Central memory CD4-positive, alpha-beta T cell (primary cell): ENCODE results near the gene CERS6.

Experiments used
- DNase-seq: peaks from one replicate; pipeline ENCODE4 v3.0.0; 2022

CERS6 gene

GRCh38 chr2:168710754-168711467 lies 254.8 kb downstream of the CERS6 start:
- DNase-seq, result no peak

- DNase-seq, result peak; percentile 4
These were observed 256.0 kb downstream of the CERS6 start for GRCh38 chr2:168712053-168712452.

DNA sequence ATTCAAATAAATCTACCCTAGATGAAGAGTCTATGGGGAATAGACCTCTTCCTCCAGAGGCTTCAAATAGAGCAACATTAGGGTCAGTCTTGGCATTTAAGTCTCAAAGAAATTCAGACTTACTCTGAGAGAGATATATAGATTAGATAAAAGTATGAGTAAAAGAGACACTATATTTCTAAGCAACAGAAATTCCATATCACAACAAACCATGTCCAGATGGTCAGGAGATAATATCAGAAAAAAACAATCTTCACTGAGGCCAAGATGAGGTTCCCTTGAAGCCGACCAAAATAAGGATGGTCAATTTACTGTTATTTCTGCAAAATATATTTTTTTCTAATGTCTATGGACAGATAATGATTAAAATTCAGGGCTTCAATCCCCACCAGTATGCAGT lies 257.3 kb downstream of the CERS6 start:
- no peak for DNase-seq

DNA sequence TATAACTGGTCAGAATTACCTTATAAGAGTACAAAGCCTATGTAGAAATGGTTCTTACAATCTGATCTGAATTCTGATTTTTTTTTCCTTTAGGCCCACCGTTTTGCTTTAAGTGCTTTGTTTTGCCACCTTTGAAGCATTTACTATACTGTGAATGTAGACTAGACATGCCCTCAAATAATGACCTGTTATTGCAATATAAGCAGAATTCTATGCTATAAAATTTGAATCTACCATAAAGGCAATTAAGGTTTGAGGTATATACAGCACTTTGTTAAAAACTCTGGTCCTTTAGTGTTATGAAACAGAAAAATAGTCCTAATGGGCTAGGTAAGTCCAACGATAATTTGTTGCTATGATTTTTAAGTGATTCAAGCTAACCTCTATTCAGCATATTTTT lies 259.8 kb downstream of the CERS6 start:
- DNase-seq, result no peak

- DNase-seq, result no peak
These were observed 260.8 kb downstream of the CERS6 start for GRCh38 chr2:168716839-168717238.

DNA sequence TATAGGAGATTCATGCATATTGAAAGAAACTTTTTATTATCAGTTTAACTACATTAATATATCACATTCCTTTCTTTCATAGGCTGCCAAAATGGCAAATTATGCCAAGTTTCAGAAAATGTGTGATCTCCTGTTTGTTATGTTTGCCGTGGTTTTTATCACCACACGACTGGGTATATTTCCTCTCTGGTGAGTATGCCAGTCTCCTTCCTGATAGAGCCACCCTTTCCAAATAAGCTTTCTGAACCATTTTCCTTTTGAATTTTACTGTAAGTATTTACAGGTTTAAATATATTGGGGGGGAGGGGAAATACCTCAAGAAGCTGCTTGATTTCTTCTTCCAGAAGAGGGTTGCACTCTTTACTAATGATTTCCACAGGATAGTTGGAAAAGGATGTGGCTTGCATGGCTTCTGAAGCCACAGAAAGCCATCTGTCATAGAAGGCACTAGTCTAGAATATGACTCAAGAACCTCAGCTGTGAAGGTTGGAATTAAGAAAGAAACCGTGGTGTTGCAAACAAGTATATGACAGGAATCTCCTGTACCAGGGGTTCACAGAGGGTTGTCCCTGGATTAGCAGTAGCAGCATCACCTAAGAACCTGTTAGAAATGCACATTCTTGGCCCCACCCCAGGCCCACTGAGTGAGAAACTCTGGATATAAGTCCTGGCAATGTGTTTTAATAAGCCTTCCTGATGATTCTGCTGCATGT lies 261.9 kb downstream of the CERS6 start:
- DNase-seq, result no peak

- no peak for DNase-seq
These were observed 262.6 kb downstream of the CERS6 start for GRCh38 chr2:168718622-168719021.

GRCh38 chr2:168719446-168719845 lies 263.4 kb downstream of the CERS6 start:
- no peak for DNase-seq

DNA sequence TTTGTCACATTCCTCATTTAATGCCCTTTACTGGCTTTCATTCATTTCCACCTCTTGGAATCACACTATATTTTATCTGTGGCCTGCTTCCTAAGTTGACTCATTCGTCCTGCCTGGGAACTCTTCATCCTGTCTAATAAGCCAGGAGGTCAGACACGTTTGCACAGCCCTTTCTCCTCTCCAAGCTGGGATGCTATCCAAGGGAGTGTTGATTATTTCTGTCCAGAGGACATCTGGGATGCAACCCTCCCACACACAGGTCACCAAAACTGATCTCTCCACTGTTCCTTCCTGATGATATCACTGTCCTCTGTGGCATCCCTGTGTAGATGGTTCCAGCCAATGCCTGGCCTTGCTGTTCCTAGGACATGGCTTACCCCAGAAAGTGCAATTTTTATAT lies 266.5 kb downstream of the CERS6 start:
- DNase-seq, result no peak

DNA sequence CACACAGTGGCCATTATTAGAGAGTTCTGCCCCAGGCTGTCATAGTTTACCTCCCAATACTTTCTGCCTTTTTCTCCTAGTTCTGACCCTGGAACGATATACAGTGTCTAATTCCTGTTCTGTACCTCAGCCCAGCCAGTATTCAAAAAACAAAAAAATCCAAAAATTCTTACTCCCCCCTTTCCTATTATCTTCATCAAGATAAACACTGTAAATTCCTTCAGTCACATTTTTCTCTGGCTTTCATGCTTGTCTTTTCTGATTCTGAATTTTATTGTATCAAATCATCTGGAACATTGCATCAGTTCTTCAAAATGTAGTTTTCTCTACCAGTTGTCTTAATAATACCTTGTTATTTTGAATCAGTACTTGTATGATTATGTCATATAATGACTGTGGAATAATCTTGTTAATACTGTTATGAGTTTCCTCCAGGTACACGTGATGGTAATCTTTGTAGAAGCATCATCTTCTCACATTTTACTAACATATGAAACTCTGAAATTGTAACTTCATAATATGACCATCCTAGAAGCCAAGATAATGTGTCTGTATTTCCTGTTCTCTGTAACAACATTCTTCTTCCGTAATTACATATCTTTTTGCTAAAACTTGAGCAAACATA lies 267.3 kb downstream of the CERS6 start:
- DNase-seq, result no peak

- no peak for DNase-seq
These were observed 270.3 kb downstream of the CERS6 start for GRCh38 chr2:168726375-168726774.

DNA sequence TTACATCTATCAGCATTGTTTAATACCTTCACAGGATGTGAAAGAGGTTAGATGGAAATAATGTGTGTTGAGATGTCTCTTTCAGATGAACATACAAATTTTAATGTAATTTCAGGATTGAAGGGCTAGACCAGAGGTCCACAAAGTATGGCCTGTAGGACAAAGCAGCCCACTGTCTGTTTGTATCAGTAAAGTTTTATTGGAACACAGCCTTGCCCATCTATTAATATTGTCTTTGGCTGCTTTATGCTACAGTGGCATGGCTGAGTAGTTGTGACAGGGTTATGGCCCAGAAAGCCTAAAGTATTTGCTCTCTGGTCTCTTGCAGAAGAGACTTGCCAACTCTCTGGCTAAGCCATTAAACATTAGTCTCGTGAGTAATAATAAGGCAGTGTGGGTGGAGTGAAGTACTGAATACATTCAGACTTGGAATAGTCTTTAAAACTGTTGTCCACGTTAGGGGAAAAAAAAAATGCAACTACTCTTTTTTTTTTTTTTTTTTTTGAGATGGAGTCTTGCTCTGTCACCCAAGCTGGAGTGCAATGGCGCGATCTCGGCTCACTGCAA lies 271.9 kb downstream of the CERS6 start:
- DNase-seq, result no peak

- no peak for DNase-seq
These were observed 273.4 kb downstream of the CERS6 start for GRCh38 chr2:168729455-168729854.

DNA sequence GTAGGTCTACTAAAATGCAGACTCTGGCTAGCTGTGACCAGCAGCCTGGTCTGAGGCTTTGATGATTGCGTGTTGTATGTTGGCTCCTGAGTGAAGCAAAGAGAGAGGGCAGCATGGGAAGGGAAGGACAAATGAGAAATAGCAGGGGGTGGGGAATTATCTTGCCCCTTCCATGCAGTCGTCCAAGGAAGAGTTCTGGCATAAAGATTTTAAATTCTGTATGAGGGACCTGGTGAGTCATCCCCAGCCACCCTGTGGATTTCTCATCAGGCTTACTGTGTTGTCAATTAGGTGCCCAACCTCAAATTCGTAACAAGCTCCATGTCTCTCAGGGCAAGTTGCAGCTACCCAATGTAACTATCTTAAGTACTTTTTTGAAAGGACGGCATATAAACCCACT lies 274.3 kb downstream of the CERS6 start:
- no peak for DNase-seq

DNA sequence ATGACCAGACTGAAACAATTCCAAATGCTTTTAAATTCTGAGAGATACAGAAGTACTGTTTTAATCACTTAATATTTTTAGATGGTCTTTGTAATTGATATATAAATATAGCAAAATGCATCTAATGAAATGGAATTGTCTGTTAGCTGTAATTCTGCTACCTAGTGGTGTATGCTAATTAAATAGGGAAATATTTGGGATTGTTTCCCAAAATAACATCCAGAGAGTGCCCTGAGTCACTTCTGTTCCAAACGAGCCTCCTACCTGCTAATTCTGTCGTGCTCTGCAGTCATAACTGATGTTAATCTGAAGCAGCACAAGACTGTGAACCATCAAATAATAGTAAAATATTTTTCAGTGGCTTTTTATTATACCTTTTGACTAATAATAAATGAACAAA lies 274.9 kb downstream of the CERS6 start:
- no peak for DNase-seq

DNA sequence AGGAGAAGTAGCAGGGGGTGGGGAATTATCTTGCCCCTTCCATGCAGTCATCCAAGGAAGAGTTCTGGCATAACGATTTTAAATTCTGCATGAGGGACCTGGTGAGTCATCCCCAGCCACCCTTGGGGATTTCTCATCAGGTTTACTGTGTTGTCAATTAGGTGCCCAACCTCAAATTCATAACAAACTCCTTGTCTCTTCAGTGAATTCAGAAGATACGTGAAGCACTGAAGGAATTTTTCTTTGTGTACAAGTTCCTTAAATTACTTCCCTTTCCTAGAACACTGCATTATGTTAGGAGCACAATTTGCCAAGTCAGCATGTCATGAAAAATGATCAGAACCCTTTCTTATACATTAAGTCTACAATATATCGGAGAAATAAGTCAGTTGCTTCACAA lies 275.5 kb downstream of the CERS6 start:
- DNase-seq, result no peak

GRCh38 chr2:168732100-168732499 lies 276.0 kb downstream of the CERS6 start:
- DNase-seq, result no peak

DNA sequence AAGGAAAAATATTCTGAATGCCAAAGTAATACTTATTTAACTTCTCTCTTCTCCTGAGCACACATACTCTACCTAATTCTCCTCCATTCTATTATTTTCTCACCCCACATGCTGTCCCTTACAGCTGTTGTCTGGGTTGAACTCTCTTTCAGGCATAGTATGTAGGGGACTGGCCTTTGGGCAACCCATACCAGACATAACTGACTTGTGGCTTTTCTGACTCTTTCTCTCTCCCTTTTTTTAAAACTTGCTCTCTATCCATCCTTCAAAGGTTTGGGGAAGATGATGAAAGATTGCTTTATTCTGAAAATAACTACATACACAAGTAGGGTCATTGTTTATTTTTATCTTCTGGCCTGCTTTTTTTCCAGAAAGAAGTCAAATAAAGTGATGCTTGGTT lies 276.4 kb downstream of the CERS6 start:
- DNase-seq, result no peak

GRCh38 chr2:168734199-168734760 lies 278.2 kb downstream of the CERS6 start:
- no peak for DNase-seq

DNA sequence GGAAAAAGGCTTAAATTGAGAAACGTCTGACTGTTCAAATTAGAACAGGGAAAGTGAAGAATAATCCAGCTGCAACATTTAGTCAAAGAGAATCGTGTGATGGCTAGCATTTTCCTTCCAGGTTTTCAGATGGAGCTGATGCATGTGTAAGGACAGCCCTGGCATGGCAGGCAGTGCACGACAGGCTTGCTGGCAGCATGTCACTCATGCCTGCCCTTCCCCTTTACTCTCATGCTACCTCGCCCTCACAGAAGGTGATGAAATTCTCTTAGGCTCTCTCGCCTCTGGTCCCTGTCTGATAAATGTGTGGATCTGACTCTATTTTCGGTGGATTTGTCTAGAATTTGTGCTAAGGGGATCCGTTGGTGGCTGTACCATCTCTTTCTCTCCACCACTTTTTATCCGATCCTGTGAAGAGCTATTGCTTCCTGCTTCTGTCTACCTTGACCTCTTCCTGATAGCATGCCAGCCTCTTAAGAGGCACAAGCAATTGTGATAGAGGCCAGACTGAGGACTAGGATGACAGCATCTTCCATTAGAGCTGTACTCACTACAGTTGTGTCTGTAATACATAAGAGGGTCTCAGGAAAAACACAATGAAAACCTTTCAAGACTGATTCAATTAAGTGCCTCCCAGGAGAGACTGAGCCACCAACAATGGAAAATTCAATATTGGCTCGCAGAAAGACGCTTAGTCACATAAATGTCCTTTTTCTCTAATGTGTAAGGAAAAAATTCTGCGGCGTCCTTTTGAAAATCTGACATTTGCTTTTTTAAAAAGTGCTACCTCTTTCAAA lies 280.8 kb downstream of the CERS6 start:
- no peak for DNase-seq

GRCh38 chr2:168738062-168738461 lies 282.0 kb downstream of the CERS6 start:
- no peak for DNase-seq

DNA sequence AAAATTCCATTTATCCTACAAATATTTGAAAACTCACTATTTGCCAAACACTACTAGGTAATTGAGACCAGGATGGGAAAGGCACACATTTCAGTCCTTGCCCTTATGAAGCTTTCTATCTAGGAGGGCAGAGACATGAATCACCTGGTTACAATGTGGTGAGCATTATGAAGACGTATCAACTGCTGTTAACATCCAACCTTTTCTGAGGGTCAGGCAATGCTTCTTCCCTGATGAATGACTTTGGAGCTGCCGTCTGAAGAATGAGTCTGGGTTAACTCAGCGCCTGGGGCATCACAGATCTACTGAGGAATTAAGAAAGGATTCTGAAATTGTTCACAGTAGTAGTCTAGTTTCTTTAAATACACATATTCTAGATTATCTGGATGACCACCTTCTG lies 284.3 kb downstream of the CERS6 start:
- DNase-seq, result no peak

- no peak for DNase-seq
These were observed 284.7 kb downstream of the CERS6 start for GRCh38 chr2:168740788-168741187.
